Inflammatory macrophage (primary cell): ENCODE measurements around the gene LRFN3.
"Not testable (repeated sequence)": the region's sequence is repeated elsewhere in the genome, so short reads cannot be mapped to it uniquely, and the experiment has no call there.

Experiments
- DNase-seq, 2 donors: peaks; one replicate each; pipeline ENCODE4 v3.0.0-alpha.2; 2020 to 2022

Gene LRFN3

DNA sequence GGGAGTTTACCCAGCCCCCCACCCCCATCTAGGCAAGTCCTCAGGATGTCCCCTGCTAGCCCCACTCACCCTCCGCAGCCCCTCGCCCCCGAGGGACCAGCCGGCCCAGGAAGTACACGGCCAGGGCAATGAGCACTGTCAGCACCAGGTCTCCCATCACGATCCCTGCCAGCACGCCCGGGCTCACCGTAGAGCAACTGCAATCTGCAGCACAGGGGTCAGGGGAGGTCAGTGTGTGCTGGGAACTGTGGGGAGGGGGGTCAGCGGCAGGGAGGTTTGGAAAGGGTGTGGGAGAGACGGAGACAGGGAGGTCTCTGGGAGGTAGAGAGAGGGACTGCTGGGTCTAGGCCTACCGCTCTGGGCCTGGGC, 28.8 kb upstream of the LRFN3 start:
- DNase-seq, result no peak

DNA sequence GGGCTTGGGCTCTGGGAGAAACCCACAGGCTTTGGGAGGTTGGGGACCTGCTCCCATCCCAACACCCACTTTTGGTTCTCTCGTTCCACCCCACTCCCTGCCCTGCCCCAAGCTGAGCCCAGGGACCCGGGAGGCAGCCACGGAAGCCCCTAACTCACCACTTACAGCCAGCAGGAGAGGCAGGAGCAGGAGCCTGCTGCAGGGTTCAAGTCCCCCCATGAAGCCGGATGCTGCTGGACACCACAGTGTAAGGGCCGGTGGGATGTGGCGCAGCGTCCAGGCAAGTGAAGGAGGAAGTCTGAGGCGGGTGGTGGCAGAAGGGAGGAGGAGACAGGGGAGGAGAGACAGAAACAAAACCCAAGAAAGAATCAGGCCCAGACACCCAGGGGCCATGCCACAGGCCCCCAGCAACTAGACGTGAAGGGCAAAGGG, 28.1 kb upstream of the LRFN3 start, which contains the start of gene TYROBP:
Gene TYROBP (minus strand): TSS at position 286 of the 432 bp plus-strand sequence. CDS start 67 bp downstream, at position 219.
- DNase-seq, result peak; percentile 73 to 75

DNA sequence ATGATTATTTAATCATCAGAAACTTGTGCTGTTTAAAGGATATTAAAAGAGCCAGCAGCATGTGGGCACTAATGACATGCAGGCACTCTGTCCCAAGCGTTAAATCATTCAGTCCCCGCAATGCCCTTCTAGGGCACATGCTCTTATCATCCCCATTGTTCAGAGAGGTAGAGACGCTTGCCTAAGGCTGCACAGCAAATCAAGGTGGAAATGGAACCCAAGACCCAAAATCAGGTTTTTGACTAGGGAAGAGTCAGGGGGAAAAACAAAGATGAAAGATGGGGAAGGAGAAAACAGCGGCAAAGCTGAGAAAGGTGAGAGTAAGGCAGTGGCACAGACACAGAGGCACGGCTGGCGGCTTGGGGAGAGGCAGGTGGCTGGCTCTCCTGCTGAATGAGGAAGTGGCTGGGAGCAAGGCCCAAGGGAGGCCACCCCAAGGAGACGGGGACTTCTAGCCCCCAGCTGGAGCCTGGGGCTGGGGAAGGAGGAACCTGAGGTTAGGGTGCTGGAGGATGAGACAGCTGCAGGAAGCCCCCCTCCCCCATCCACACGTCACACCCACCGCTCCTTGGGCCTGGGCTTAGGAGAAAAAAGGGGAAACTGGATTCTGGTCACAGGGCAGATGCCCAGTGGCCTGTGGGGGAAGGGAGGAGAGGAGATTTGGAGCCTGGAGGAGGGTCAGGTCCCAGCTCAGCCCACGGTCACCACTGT, 27.0 kb upstream of the LRFN3 start:
- peak; percentile 99 for DNase-seq

DNA sequence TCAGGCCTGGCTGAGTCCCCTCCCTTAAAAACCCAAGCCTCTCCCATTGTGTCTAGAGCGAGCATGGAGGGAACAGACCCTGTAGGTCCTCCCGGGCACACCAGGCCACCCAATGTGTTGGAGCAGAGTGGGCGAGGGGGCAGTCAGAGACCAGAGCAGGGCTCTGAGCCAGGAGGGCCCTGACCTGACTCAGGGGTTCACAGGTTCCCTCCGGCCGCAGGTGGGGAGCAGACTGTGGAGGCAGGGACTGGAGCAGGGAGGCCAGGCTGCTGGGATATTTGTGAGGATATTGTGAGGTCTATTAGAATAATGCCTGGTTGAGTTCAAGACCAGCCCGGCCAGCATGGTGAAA, 26.5 kb upstream of the LRFN3 start:
- no peak for DNase-seq

GRCh38 chr19:35910355-35910754, 25.8 kb upstream of the LRFN3 start:
- not testable (repeated sequence) for DNase-seq

DNA sequence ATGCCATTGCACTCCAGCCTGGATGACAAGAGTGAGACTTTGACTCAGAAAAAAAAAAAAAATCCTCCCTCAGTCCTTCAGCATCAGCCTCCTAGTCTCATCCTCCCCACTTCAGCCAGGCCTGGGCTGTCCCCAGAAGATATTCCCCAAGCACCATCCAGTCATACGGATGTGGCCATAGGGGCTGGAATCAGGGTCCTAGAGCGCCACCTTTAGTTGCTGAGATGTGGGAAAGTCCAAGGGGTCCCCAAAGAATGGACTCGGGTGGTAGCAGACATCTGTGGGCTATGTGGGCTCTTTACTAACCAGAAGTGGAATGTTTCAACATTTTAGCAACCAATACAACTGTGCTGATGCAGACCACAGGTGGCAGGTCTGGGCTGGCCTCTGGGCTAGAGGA, 25.0 kb upstream of the LRFN3 start:
- no peak for DNase-seq

DNA sequence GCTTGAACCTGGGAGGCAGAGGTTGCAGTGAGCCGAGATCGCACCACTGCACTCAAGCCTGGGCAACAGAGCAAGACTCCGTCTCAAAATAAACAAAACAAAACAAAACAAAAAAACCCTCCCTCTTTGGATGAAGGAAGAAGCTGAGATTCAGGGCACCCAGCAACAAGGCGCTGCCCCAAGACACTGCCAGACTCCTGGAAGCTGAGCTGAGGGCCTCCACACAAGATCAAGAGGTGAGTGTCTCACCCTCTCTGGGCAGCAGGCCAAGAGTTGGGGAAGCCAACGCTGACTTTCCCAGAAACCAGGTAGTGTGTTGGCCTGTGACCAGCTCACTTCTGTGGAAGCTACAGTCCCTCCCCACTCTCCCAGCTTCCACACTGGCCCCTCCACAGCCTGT, 24.4 kb upstream of the LRFN3 start:
- DNase-seq, result no peak

- peak; percentile 90 to 93 for DNase-seq
These were observed 22.6 kb upstream of the LRFN3 start for GRCh38 chr19:35913589-35913988.

DNA sequence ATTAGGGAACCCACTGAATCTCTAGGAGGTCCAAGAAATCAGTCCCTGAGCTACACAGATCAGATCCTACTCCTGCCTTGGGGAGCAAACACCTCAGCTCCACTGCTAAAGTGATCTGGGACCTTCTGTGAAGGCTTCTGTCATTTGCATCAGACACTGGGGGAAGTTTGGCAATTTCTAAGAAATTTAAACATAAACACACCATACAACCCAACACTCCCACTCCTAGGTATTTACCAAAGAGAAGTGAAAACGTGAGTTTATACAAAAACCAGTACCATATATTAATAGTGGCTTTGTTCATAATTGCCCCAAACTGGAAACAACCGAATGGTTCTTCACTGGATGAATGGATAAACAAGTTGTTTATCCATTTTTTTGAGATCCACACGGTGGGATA, 20.7 kb upstream of the LRFN3 start:
- peak; percentile 66 to 74 for DNase-seq

DNA sequence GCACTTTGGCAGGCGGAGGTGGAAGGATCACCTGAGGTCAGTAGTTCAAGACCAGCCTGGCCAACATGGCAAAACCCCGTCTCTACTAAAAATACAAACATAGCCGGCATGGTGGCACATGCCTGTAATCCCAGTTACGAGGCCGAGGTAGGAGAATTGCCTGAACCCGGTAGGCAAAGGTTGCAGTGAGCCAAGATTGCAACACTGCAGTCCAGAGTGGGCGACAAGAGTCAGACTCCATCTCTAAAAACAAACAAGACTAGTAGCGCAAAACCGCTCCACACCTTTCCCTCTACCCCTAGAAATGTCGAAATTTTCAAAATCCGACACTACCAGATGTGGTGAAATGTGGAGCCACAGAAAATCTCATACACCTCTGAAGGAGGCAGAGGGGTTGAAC, 16.9 kb upstream of the LRFN3 start:
- no peak for DNase-seq

- no peak for DNase-seq
These were observed 15.2 kb upstream of the LRFN3 start for GRCh38 chr19:35921012-35921411.

- no peak for DNase-seq
These were observed 10.7 kb upstream of the LRFN3 start for GRCh38 chr19:35925501-35925900.

DNA sequence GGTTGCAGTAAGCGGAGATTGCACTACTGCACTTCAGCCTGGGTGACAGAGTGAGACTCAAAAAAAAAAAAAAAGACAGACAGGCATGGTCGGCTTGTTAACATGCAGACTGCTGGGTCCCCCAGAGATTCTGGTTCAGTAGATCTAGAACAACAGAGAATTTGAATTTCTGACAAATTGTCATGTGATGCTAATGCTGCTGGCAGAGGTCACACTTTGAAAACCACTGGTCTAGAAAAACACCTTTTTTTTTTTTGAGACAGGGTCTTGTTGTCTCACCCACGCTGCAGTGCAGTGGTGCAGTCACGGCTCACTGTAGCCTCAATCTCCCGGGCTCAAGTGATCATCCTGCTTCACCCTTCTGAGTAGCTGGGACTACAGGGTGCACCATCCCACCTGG, 7.7 kb upstream of the LRFN3 start:
- DNase-seq, result peak in 1 of 2 donors; percentile 11

- peak; percentile 45 to 89 for DNase-seq
These were observed 6.3 kb upstream of the LRFN3 start for GRCh38 chr19:35929876-35930275.

DNA sequence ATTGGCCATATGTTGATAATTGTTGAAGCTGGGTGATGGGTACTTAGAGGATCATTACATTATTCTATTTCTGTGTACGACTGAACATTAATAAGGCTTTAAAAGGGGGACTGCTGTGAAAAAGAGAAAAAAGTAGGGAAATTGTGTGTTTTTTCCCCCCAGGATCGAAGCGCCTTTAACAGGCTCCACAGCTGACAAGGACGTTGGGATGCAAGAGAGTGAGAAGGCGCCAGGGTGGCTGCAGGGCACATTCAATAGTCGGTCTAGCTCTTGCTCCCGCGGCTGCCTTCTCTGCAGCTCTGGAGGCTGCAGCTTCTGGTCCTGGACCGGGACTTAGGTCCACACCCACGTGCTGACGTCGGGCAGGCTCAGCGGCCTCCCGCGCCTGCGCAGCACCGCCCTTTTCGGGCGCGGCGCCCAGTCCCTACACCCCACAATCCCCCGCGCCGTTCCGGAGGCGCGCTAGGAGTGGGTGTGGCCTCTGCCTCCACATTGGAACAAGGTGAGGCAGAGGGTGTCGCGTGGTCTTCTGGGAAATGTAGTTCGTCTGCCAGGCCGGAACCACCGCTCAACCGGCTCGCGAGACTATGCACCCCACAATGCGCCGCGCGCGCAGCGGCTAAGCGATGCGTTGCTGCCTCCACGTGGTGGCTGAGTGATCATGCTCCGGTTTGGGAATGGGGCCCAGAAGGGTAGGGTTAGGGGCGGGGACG, 4.9 kb upstream of the LRFN3 start:
- DNase-seq, result peak; percentile 100

DNA sequence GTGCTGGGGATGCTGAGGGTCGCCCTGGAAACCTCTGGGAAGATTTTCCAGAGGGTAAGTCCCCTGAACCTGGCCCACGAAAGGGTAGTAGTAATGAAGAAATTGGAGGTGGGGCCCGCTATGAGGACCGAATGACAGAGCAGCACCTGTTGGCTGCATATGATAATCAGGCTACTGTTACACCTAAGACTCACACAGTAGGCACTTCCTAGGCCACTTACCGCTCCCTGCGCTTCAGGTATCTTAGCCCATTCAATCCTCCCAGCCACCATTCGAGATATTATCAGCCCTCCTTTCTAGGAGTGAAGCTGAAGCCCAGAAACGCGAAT, 4.3 kb upstream of the LRFN3 start:
- no peak for DNase-seq

GRCh38 chr19:35932291-35932936, 3.8 kb upstream of the LRFN3 start:
- no peak for DNase-seq

DNA sequence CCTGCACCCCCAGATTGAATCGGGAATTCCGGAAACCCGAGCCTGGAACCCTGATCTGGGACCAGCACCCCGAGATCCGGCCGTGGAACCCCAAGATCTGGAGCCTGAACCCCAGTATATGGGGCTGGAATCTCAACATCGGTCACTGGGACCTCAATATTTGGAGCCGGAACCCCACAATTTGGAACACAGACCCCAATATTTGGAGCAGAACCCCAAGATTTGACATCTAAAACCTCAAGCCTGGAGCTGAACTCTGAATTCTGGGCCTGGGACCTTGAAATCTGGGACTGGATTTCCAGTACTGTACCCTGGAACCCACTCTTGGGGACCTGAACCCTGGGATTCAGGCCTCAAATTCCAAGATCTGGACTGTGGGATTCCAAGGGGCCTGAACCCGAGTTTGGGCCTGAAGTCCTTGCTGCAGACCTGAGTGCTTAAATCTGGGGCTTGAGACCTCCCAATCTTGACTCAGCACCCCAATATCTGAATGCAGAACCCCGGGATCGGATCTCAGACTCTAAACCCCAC, 629 bp downstream of the LRFN3 start:
- no peak for DNase-seq

GRCh38 chr19:35937345-35938281, 1.4 kb downstream of the LRFN3 start:
- no peak for DNase-seq

- no peak for DNase-seq
These were observed 2.4 kb downstream of the LRFN3 start for GRCh38 chr19:35938282-35939224.

GRCh38 chr19:35939307-35940077, 3.3 kb downstream of the LRFN3 start:
- no peak for DNase-seq
